Tibial artery (tissue), 4 donors: ENCODE measurements around the gene DRP2.

Source experiments
- DNase-seq, 2 donors: peaks; one replicate each; pipeline ENCODE4 v3.0.0-alpha.2; 2019
- H3K27ac ChIP-seq, 2 donors: fragments of 200-600 bp; sonication (generic) in 1 of 2; 1 replicate in 1 of 2; 2 replicates in 1 of 2; pipeline ENCODE4 v1.5.1; 2018 to 2019; ENCODE audit warnings: mild to moderate bottlenecking in 1 of 2
- H3K27me3 ChIP-seq, 2 donors: fragments of 200-600 bp; sonication (generic) in 1 of 2; one replicate each; pipeline versions ENCODE4 v1.5.1 to v1.6.0; 2016 to 2019
- H3K36me3 ChIP-seq, 3 donors: fragments of 200-600 bp; sonication (generic) in 2 of 3; one replicate each; pipeline ENCODE4 v1.5.1; 2016 to 2019; ENCODE audit warnings: mild to moderate bottlenecking in 2 of 3
- H3K4me1 ChIP-seq, 4 donors: fragments of 200-600 bp; sonication (generic) in 2 of 4; 1 replicate in 3 of 4; 2 replicates in 1 of 4; pipeline ENCODE4 v1.5.1; 2016 to 2019
- H3K4me3 ChIP-seq, 2 donors: fragments of 200-600 bp; sonication (generic) in 1 of 2; 1 replicate in 1 of 2; 2 replicates in 1 of 2; pipeline ENCODE4 v1.5.1; 2018 to 2019; ENCODE audit warnings: mild to moderate bottlenecking in 2 of 2
- H3K9me3 ChIP-seq, 3 donors: fragments of 200-600 bp; sonication (generic) in 1 of 3; one replicate each; pipeline ENCODE4 v1.5.1; 2016 to 2019
- CTCF ChIP-seq, 2 experiments: fragments of 200-600 bp in 1 of 2; fragments of 450-650 bp in 1 of 2; IDR thresholded peaks; one replicate each; pipeline ENCODE4 v1.5.1; 2017 to 2019; ENCODE audit warnings: antibody characterized with exemption in 2 of 2, mild to moderate bottlenecking in 1 of 2, moderate library complexity in 1 of 2
- intact Hi-C: fragments of 100-400 bp; cut with DNase I; formaldehyde crosslinking; loops from one replicate; pipeline ENCODE4 v1.15.0; 2023; ENCODE audit warnings: low total_unique reads

The DRP2 gene

DNA sequence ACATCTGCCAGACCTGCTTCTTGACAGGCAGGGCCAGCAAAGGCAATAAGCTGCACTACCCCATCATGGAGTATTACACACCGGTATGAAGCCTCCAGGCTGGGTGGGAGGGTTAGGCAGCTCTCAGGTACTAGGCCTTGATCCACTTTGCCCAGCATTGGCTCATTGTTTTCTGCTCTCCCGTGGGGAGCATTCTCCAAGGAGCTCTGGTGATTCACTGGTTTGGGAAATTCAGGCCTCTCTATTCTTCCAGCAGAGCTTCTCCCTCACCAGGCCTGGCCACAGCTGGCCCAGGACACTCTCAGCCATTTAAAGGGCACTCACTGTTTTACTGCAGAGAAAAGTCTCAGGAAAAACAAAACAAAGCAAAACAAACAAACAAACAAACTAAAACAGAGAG, 33.0 kb downstream of the DRP2 start:
- no peaks in the 10 kb centered on the region for H3K4me1 ChIP-seq
- H3K27ac ChIP-seq: no peak overlapping the region
- TF ChIP-seq CTCF (IDR thresholded peaks at IDR 0.05): no peak
- H3K36me3 ChIP-seq: no peaks in the 10 kb centered on the region
- H3K9me3 ChIP-seq: no peaks in the 10 kb centered on the region
- DNase-seq: no peak
- no peaks in the 10 kb centered on the region for H3K27me3 ChIP-seq
- H3K4me3 ChIP-seq: no peak overlapping the region
- intact Hi-C loops: no loop called here

DNA sequence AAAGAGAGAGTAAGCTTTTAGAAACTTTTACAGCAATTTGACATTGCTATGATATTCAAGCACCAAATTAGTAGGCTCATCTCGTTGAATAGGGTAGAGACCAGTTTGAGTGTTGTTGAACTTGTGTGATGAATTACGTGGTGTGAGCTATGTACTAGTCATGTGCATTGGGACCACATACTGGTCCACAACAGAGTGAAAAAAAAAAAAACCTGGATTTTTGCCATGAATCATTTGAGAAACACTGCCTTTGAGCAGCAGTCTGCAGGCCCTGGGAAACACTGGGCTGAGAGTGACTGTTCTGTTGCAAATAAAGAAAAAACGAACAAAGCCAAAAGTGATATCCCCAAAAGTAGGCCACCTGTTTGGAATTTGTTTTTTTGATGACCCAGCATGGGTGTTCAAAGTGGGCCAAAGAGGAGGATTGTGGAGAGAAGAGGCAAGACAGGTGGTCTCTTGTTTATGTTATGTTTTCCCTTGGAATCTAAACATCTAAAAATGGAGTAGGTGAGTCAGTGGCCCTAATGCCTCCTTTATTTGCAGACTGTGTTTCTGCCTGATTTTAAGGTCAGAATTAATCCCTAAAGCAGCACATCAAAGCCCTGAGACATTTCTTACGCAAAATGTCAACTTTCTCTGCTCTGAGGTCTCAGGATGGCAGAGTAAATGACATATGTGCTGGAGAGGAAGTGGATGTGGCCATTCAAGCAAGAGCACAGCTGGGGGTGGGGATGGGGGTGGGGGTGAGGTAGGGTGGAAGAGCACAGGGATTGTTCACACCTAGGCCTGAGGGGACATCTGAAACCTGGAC, 38.1 kb downstream of the DRP2 start:
- DNase-seq: no peak

DNA sequence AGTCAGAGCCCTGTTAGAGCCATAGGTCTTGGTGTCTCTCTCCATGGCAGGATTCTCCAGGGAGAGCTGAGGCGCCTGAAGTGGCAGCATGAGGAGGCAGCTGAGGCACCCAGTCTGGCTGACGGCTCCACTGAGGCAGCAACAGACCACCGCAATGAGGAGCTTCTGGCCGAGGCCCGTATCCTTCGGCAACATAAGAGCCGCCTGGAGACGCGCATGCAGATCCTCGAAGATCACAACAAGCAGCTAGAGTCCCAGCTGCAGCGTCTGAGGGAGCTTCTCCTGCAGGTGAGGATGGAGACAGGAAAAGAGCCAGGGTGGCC, 38.6 kb downstream of the DRP2 start:
- intact Hi-C loops: no loop called here
- TF ChIP-seq CTCF (IDR thresholded peaks at IDR 0.05): no peak
- Histone ChIP-seq H3K4me1 (no peaks in the 10 kb centered on the region), H3K27ac (no peak overlapping the region), H3K9me3 (no peaks in the 10 kb centered on the region), H3K4me3 (no peak overlapping the region), H3K27me3 (no peaks in the 10 kb centered on the region), H3K36me3 (no peaks in the 10 kb centered on the region)
- no peak for DNase-seq

More for the DNA sequence above, 38.1 kb downstream of the DRP2 start:
- Histone ChIP-seq H3K9me3 (no peaks in the 10 kb centered on the region), H3K36me3 (no peaks in the 10 kb centered on the region), H3K4me3 (no peak overlapping the region), H3K27ac (no peak overlapping the region), H3K27me3 (no peaks in the 10 kb centered on the region), H3K4me1 (no peaks in the 10 kb centered on the region)
- no peak for TF ChIP-seq CTCF (IDR thresholded peaks at IDR 0.05)
- intact Hi-C loops: no loop called here

GRCh38 chrX:101260435-101260834, 40.8 kb downstream of the DRP2 start:
- Histone ChIP-seq H3K4me3 (no peak overlapping the region), H3K4me1 (no peaks in the 10 kb centered on the region), H3K36me3 (no peaks in the 10 kb centered on the region), H3K27me3 (no peaks in the 10 kb centered on the region), H3K9me3 (no peaks in the 10 kb centered on the region), H3K27ac (no peak overlapping the region)
- intact Hi-C loops: no loop called here
- no peak for TF ChIP-seq CTCF (IDR thresholded peaks at IDR 0.05)
- DNase-seq: no peak

- H3K36me3 ChIP-seq: no peaks in the 10 kb centered on the region
- no peaks in the 10 kb centered on the region for H3K27me3 ChIP-seq
- H3K9me3 ChIP-seq: no peaks in the 10 kb centered on the region
- H3K4me3 ChIP-seq: no peak overlapping the region
- H3K4me1 ChIP-seq: no peaks in the 10 kb centered on the region
- no peak overlapping the region for H3K27ac ChIP-seq
- TF ChIP-seq CTCF (IDR thresholded peaks at IDR 0.05): no peak
- intact Hi-C loops: no loop called here
- no peak for DNase-seq
Measured at GRCh38 chrX:101262590-101262989, 43.0 kb downstream of the DRP2 start.

GRCh38 chrX:101263766-101264165, 44.2 kb downstream of the DRP2 start:
- TF ChIP-seq CTCF (IDR thresholded peaks at IDR 0.05): no peak
- no peaks in the 10 kb centered on the region for H3K4me1 ChIP-seq
- no peak for DNase-seq
- no peaks in the 10 kb centered on the region for H3K9me3 ChIP-seq
- intact Hi-C loops: no loop called here
- no peaks in the 10 kb centered on the region for H3K36me3 ChIP-seq
- no peaks in the 10 kb centered on the region for H3K27me3 ChIP-seq
- H3K4me3 ChIP-seq: no peak overlapping the region
- no peak overlapping the region for H3K27ac ChIP-seq
